H9 (cell line): ENCODE results near the gene ATOSB. TPM values are rescaled to one million over a fixed set of nuclear protein-coding genes. Genes with fewer than 3 reads are reported as not detected.

Experiments
- DNase-seq: peaks from one replicate; pipeline ENCODE4 v3.0.0-alpha.2; 2017
- H2AFZ ChIP-seq: one replicate; pipeline ENCODE4 v1.6.1; 2013; ENCODE audit warnings: mild to moderate bottlenecking, low read length, control low read depth, moderate library complexity
- H2AK5ac ChIP-seq: 2 replicates; pipeline ENCODE4 v1.6.1; 2013; ENCODE audit warnings: low read length, control low read depth, mixed read lengths; ENCODE audit not compliant: insufficient read length
- H2BK120ac ChIP-seq: one replicate; pipeline ENCODE4 v1.6.1; 2013; ENCODE audit warnings: low read depth, mild to moderate bottlenecking, low read length, control low read depth, inconsistent platforms; ENCODE audit not compliant: poor library complexity, severe bottlenecking
- H2BK12ac ChIP-seq: 2 replicates; pipeline ENCODE4 v1.6.1; 2013; ENCODE audit warnings: low read length, control low read depth, mixed read lengths, low read depth; ENCODE audit not compliant: insufficient read length
- H2BK15ac ChIP-seq: 2 replicates; pipeline ENCODE4 v1.6.1; 2013; ENCODE audit warnings: low read depth, low read length, control low read depth
- H2BK20ac ChIP-seq: one replicate; pipeline ENCODE4 v1.6.1; 2013; ENCODE audit warnings: low read depth, mild to moderate bottlenecking, low read length, control low read depth, inconsistent platforms; ENCODE audit not compliant: poor library complexity, severe bottlenecking
- H2BK5ac ChIP-seq: 2 replicates; pipeline ENCODE4 v1.6.1; 2013; ENCODE audit warnings: low read length, control low read depth, mixed read lengths; ENCODE audit not compliant: insufficient read length
- H3K14ac ChIP-seq: 2 replicates; pipeline ENCODE4 v1.6.1; 2013; ENCODE audit warnings: low read length, control low read depth; ENCODE audit not compliant: insufficient read depth
- H3K18ac ChIP-seq: 2 replicates; pipeline ENCODE4 v1.6.1; 2013; ENCODE audit warnings: low read depth, mild to moderate bottlenecking, mixed read lengths, low read length, control low read depth; ENCODE audit not compliant: insufficient read length
- H3K23ac ChIP-seq: 2 replicates; pipeline ENCODE4 v1.6.1; 2013; ENCODE audit warnings: low read length, control low read depth, mixed read lengths, low read depth; ENCODE audit not compliant: insufficient read length
- H3K23me2 ChIP-seq: 2 replicates; pipeline ENCODE4 v1.6.1; 2013; ENCODE audit warnings: low read depth, mild to moderate bottlenecking, mixed read lengths, low read length, control low read depth; ENCODE audit not compliant: insufficient read length, poor library complexity, severe bottlenecking
- H3K27ac ChIP-seq: 2 replicates; pipeline ENCODE4 v1.5.1; 2013; ENCODE audit warnings: low read length, control low read depth, mixed read lengths, low read depth; ENCODE audit not compliant: insufficient read length
- H3K27me3 ChIP-seq: 2 replicates; pipeline ENCODE4 v1.6.1; 2013; ENCODE audit warnings: low read length, control low read depth, inconsistent platforms; ENCODE audit not compliant: insufficient read depth
- H3K4ac ChIP-seq: 2 replicates; pipeline ENCODE4 v1.6.1; 2013; ENCODE audit warnings: low read depth, mild to moderate bottlenecking, control low read depth, inconsistent platforms, low read length, moderate library complexity
- H3K4me1 ChIP-seq: 2 replicates; pipeline ENCODE4 v1.6.1; 2013; ENCODE audit warnings: low read length, control low read depth, inconsistent platforms; ENCODE audit not compliant: insufficient read depth
- H3K4me2 ChIP-seq: 2 replicates; pipeline ENCODE4 v1.6.1; 2013; ENCODE audit warnings: low read length, control low read depth, mixed read lengths; ENCODE audit not compliant: insufficient read length, insufficient read depth
- H3K56ac ChIP-seq: 2 replicates; pipeline ENCODE4 v1.6.1; 2013; ENCODE audit warnings: low read depth, mild to moderate bottlenecking, mixed read lengths, low read length, control low read depth; ENCODE audit not compliant: insufficient read length
- H3K79me1 ChIP-seq: 2 replicates; pipeline ENCODE4 v1.6.1; 2013; ENCODE audit warnings: low read depth, mild to moderate bottlenecking, moderate library complexity, low read length, control low read depth, inconsistent platforms; ENCODE audit not compliant: insufficient read depth, poor library complexity, severe bottlenecking
- H3K79me2 ChIP-seq: 2 replicates; pipeline ENCODE4 v1.6.1; 2013; ENCODE audit warnings: low read length, control low read depth, inconsistent platforms; ENCODE audit not compliant: insufficient read depth
- H3K9ac ChIP-seq: 2 replicates; pipeline ENCODE4 v1.6.1; 2013; ENCODE audit warnings: low read length, control low read depth, mixed read lengths; ENCODE audit not compliant: insufficient read length; ENCODE audit errors: extremely low read depth
- H3K9me3 ChIP-seq: one replicate; pipeline ENCODE4 v1.6.1; 2013; ENCODE audit warnings: low read depth, low read length, inconsistent platforms; ENCODE audit not compliant: control insufficient read depth
- H3T11ph ChIP-seq: one replicate; pipeline ENCODE4 v1.6.1; 2013; ENCODE audit warnings: mild to moderate bottlenecking, low read length, control low read depth, inconsistent platforms
- H4K20me1 ChIP-seq: one replicate; pipeline ENCODE4 v1.6.1; 2013; ENCODE audit not compliant: control insufficient read depth, insufficient read length, insufficient read depth
- H4K5ac ChIP-seq: 2 replicates; pipeline ENCODE4 v1.6.1; 2013; ENCODE audit warnings: low read depth, mild to moderate bottlenecking, mixed read lengths, low read length, control low read depth; ENCODE audit not compliant: insufficient read length
- H4K8ac ChIP-seq: replicated peaks from 2 replicates; pipeline ENCODE4 v1.6.1; 2013; ENCODE audit warnings: low read length, control low read depth, mixed read lengths, low read depth; ENCODE audit not compliant: insufficient read length
- H4K91ac ChIP-seq: 2 replicates; pipeline ENCODE4 v1.6.1; 2013; ENCODE audit warnings: low read depth, mild to moderate bottlenecking, moderate library complexity, mixed read lengths, low read length, control low read depth; ENCODE audit not compliant: insufficient read length
- H3K27ac Mint-ChIP-seq, 3 experiments: 2 replicates in 2 of 3; 3 replicates in 1 of 3; pipeline ENCODE4 v1.8.0; 2020 to 2021; ENCODE audit warnings: mixed read lengths in 3 of 3, mild to moderate bottlenecking in 1 of 3, moderate library complexity in 1 of 3
- H3K27me3 Mint-ChIP-seq: 2 replicates; pipeline ENCODE4 v1.8.0; 2021; ENCODE audit warnings: low read depth, mild to moderate bottlenecking, moderate library complexity, mixed read lengths
- H3K36me3 Mint-ChIP-seq, 3 experiments: 2 replicates in 2 of 3; 3 replicates in 1 of 3; pipeline ENCODE4 v1.8.0; 2020 to 2021; ENCODE audit warnings: low read depth in 3 of 3, mixed read lengths in 3 of 3; ENCODE audit not compliant: insufficient read depth in 1 of 3
- H3K4me1 Mint-ChIP-seq, 2 experiments: 2 replicates each; pipeline ENCODE4 v1.8.0; 2020; ENCODE audit warnings: mixed read lengths in 2 of 2
- H3K4me3 Mint-ChIP-seq, 2 experiments: 2 replicates in 1 of 2; 3 replicates in 1 of 2; pipeline ENCODE4 v1.8.0; 2020 to 2021; ENCODE audit warnings: mild to moderate bottlenecking in 2 of 2, mixed read lengths in 2 of 2, moderate library complexity in 1 of 2
- H3K9me3 Mint-ChIP-seq, 2 experiments: 2 replicates in 1 of 2; 3 replicates in 1 of 2; pipeline ENCODE4 v1.8.0; 2020; ENCODE audit warnings: mild to moderate bottlenecking in 2 of 2, mixed read lengths in 2 of 2, moderate library complexity in 1 of 2
- CTCF ChIP-seq: fragments of 200-600 bp; sonication (generic); conservative IDR thresholded peaks from 3 replicates; pipeline ENCODE4 v1.8.0; 2021; ENCODE audit warnings: antibody characterized with exemption, mild to moderate bottlenecking
- WGBS: extraction: QIAGEN DNeasy Blood & Tissue Kit; methylation state at CpG from one replicate; pipeline ENCODE4 v1.1.7; 2013; ENCODE audit warnings: missing lambda C conversion rate, low lambda C conversion rate, mixed read lengths; ENCODE audit not compliant: insufficient read length; ENCODE audit errors: extremely low coverage; 5-methylcytosine and 5-hydroxymethylcytosine counted together
- total RNA-seq: library from RNA; stranded (reverse); gene quantifications from 2 replicates; pipeline ENCODE4 v1.2.1, GENCODE V29; 2021

ATOSB gene
- total RNA-seq, 1 experiment from 2014 or later, result 5.6 TPM

GRCh38 chr9:35074791-35075190 lies 40.9 kb downstream of the ATOSB start:
- H2AK5ac ChIP-seq, result no peak overlapping the region
- peaks cover 47 to 73% (median 68%) of the 10 kb centered on the region in 3 experiments for H3K36me3 Mint-ChIP-seq
- no peak overlapping the region for H2BK12ac ChIP-seq
- no peaks in the 10 kb centered on the region for H3K27me3 ChIP-seq
- H3K14ac ChIP-seq, result no peak overlapping the region
- H2BK5ac ChIP-seq, result no peak overlapping the region
- H3K27me3 Mint-ChIP-seq, result no peaks in the 10 kb centered on the region; the same call in 1 of the 2 replicates
- H3K23ac ChIP-seq, result no peak overlapping the region
- H3K27ac ChIP-seq, result no peak overlapping the region
- H3K23me2 ChIP-seq, result peaks cover 17% of the 10 kb centered on the region
- H4K91ac ChIP-seq, result no peak overlapping the region
- no peaks in the 10 kb centered on the region for H3K9me3 ChIP-seq
- no peak for DNase-seq
- H3K9me3 Mint-ChIP-seq, result no peaks in the 10 kb centered on the region
- no peak overlapping the region for H2BK20ac ChIP-seq
- H3K9ac ChIP-seq, result no peak overlapping the region
- peaks cover 7% of the 10 kb centered on the region; the same call in 1 of the 2 replicates for H3K4me1 ChIP-seq
- H3K79me1 ChIP-seq, result peaks cover 7% of the 10 kb centered on the region
- no peak overlapping the region for H3K56ac ChIP-seq
- H3K18ac ChIP-seq, result no peak overlapping the region
- H3K4me3 Mint-ChIP-seq, result no peak overlapping the region
- H3K27ac Mint-ChIP-seq, result no peak overlapping the region
- no peak overlapping the region for H3K4ac ChIP-seq
- peaks cover 29% of the 10 kb centered on the region for H3K79me2 ChIP-seq
- H3K4me1 Mint-ChIP-seq, result peaks cover 29 to 31% of the 10 kb centered on the region in 2 experiments
- no peak overlapping the region for H2BK15ac ChIP-seq
- no peak overlapping the region for H4K8ac ChIP-seq
- H3T11ph ChIP-seq, result no peak overlapping the region
- H4K20me1 ChIP-seq, result no peaks in the 10 kb centered on the region
- H2AFZ ChIP-seq, result no peak overlapping the region
- no peak for TF ChIP-seq CTCF
- H4K5ac ChIP-seq, result no peak overlapping the region
- H2BK120ac ChIP-seq, result no peak overlapping the region
- H3K4me2 ChIP-seq, result no peak overlapping the region
- no CpG with 5 or more reads among the region's 8 CpGs for WGBS
